Measurements from ENCODE around the gene ERN2.

The ERN2 gene

GRCh38 chr16:23705517-23705902 lies 7.5 kb downstream of the ERN2 start:
- Histone ChIP-seq H2AFZ (ENCODE audit: low read depth) (no peak overlapping the region), H3K79me2 (ENCODE audit: insufficient read depth, low read depth) (no peaks in the 10 kb centered on the region), H4K20me1 (ENCODE audit: insufficient read depth) (no peaks in the 10 kb centered on the region), H3K9ac (no peak overlapping the region), H3K36me3 (ENCODE audit: insufficient read depth) (no peaks in the 10 kb centered on the region), H3K4me3 (IDR thresholded peaks at IDR 0.05; ENCODE audit: insufficient read depth, low read depth, low read length) (no peak overlapping the region), H3K27ac (no peak overlapping the region), H3K4me2 (no peak overlapping the region), H3K27me3 (ENCODE audit: insufficient read depth, low read depth) (no peaks in the 10 kb centered on the region), H3K4me1 (ENCODE audit: low read depth, poor library complexity, severe bottlenecking) (no peaks in the 10 kb centered on the region)
- no peak for TF ChIP-seq CTCF (conservative IDR thresholded peaks at IDR 0.05; ENCODE audit: low read depth, low read length)

GRCh38 chr16:23704772-23705516 lies 8.1 kb downstream of the ERN2 start:
- Histone ChIP-seq H3K9ac (no peak overlapping the region), H2AFZ (ENCODE audit: low read depth) (no peak overlapping the region), H3K4me3 (IDR thresholded peaks at IDR 0.05; ENCODE audit: insufficient read depth, low read depth, low read length) (no peak overlapping the region), H3K4me1 (ENCODE audit: low read depth, poor library complexity, severe bottlenecking) (no peaks in the 10 kb centered on the region), H3K4me2 (no peak overlapping the region), H3K36me3 (ENCODE audit: insufficient read depth) (no peaks in the 10 kb centered on the region), H3K27me3 (ENCODE audit: insufficient read depth, low read depth) (no peaks in the 10 kb centered on the region), H4K20me1 (ENCODE audit: insufficient read depth) (no peaks in the 10 kb centered on the region), H3K79me2 (ENCODE audit: insufficient read depth, low read depth) (no peaks in the 10 kb centered on the region), H3K27ac (no peak overlapping the region)
- no peak for TF ChIP-seq CTCF (conservative IDR thresholded peaks at IDR 0.05; ENCODE audit: low read depth, low read length)

GRCh38 chr16:23702951-23703350 lies 10.1 kb downstream of the ERN2 start:
- Histone ChIP-seq H2AFZ (ENCODE audit: low read depth) (no peak overlapping the region), H3K9ac (no peak overlapping the region), H3K27me3 (ENCODE audit: insufficient read depth, low read depth) (no peaks in the 10 kb centered on the region), H3K4me1 (ENCODE audit: low read depth, poor library complexity, severe bottlenecking) (no peaks in the 10 kb centered on the region), H3K4me3 (IDR thresholded peaks at IDR 0.05; ENCODE audit: insufficient read depth, low read depth, low read length) (no peak overlapping the region), H3K4me2 (no peak overlapping the region), H3K27ac (no peak overlapping the region), H4K20me1 (ENCODE audit: insufficient read depth) (no peaks in the 10 kb centered on the region), H3K36me3 (ENCODE audit: insufficient read depth) (no peaks in the 10 kb centered on the region), H3K79me2 (ENCODE audit: insufficient read depth, low read depth) (no peaks in the 10 kb centered on the region)
- no peak for TF ChIP-seq CTCF (conservative IDR thresholded peaks at IDR 0.05; ENCODE audit: low read depth, low read length)

- H3K9ac ChIP-seq, result no peak overlapping the region
- no peak overlapping the region for H3K4me2 ChIP-seq
Observed at GRCh38 chr16:23701045-23701444, 12.0 kb downstream of the ERN2 start.

More at GRCh38 chr16:23701045-23701444, 12.0 kb downstream of the ERN2 start:
- no peak overlapping the region for H2AFZ ChIP-seq (ENCODE audit: low read depth)
- TF ChIP-seq CTCF (conservative IDR thresholded peaks at IDR 0.05; ENCODE audit: low read depth, low read length), result no peak
- H3K27me3 ChIP-seq (ENCODE audit: insufficient read depth, low read depth), result no peaks in the 10 kb centered on the region
- no peaks in the 10 kb centered on the region for H3K79me2 ChIP-seq (ENCODE audit: insufficient read depth, low read depth)
- H3K4me3 ChIP-seq (IDR thresholded peaks at IDR 0.05; ENCODE audit: insufficient read depth, low read depth, low read length), result no peak overlapping the region
- H3K4me1 ChIP-seq (ENCODE audit: low read depth, poor library complexity, severe bottlenecking), result no peaks in the 10 kb centered on the region
- H3K27ac ChIP-seq, result no peak overlapping the region
- H4K20me1 ChIP-seq (ENCODE audit: insufficient read depth), result no peaks in the 10 kb centered on the region
- H3K36me3 ChIP-seq (ENCODE audit: insufficient read depth), result no peaks in the 10 kb centered on the region
